ENCODE data around the gene FPR1.

The FPR1 gene

GRCh38 chr19:51697169-51697776 lies 54.4 kb downstream of the FPR1 start:
- ATAC-seq (ENCODE audit: insufficient read depth, low read depth): no peak
- no peak for TF ChIP-seq CTCF (IDR thresholded peaks at IDR 0.05; ENCODE audit: borderline replicate concordance, extremely low read depth, low read length, poor library complexity, severe bottlenecking)
- Histone ChIP-seq H3K4me1 (ENCODE audit: insufficient read depth, low read length) (no peaks in the 10 kb centered on the region), H3K27ac (ENCODE audit: low read length) (no peak overlapping the region), H3K27me3 (ENCODE audit: insufficient read depth, low read length, poor library complexity) (peaks cover 3% of the 10 kb centered on the region), H3K79me2 (ENCODE audit: insufficient read depth, low read length) (no peaks in the 10 kb centered on the region), H4K20me1 (ENCODE audit: insufficient read depth, low read length) (peaks cover 5% of the 10 kb centered on the region; the same call in 1 of the 2 replicates), H3K4me2 (ENCODE audit: insufficient read depth, low read length) (no peak overlapping the region), H2AFZ (ENCODE audit: low read depth, low read length) (no peak overlapping the region), H3K9ac (ENCODE audit: low read depth, low read length) (no peak overlapping the region), H3K36me3 (ENCODE audit: insufficient read depth, low read length) (no peaks in the 10 kb centered on the region), H3K9me3 (ENCODE audit: insufficient read depth, low read length, severe bottlenecking) (no peaks in the 10 kb centered on the region), H3K4me3 (ENCODE audit: low read depth in 1 of 2, low read length in 2 of 2) (no peak overlapping the region)
- no peak for DNase-seq

GRCh38 chr19:51696606-51697005 lies 55.1 kb downstream of the FPR1 start:
- DNase-seq (no peak), ATAC-seq (ENCODE audit: insufficient read depth, low read depth) (no peak)
- H3K4me2 ChIP-seq (ENCODE audit: insufficient read depth, low read length): no peak overlapping the region
- no peak overlapping the region for H3K27ac ChIP-seq (ENCODE audit: low read length)
- TF ChIP-seq EZH2 (IDR thresholded peaks at IDR 0.05; ENCODE audit: borderline replicate concordance, low read depth, low read length, severe bottlenecking) (no peak), CTCF (IDR thresholded peaks at IDR 0.05; ENCODE audit: borderline replicate concordance, extremely low read depth, low read length, poor library complexity, severe bottlenecking) (no peak)
- H3K9me3 ChIP-seq (ENCODE audit: insufficient read depth, low read length, severe bottlenecking): no peaks in the 10 kb centered on the region
- H2AFZ ChIP-seq (ENCODE audit: low read depth, low read length): no peak overlapping the region
- H3K27me3 ChIP-seq (ENCODE audit: insufficient read depth, low read length, poor library complexity): peaks cover 3% of the 10 kb centered on the region
- H4K20me1 ChIP-seq (ENCODE audit: insufficient read depth, low read length): peaks cover 5% of the 10 kb centered on the region; the same call in 1 of the 2 replicates
- no peaks in the 10 kb centered on the region for H3K36me3 ChIP-seq (ENCODE audit: insufficient read depth, low read length)
- H3K79me2 ChIP-seq (ENCODE audit: insufficient read depth, low read length): no peaks in the 10 kb centered on the region
- H3K4me1 ChIP-seq (ENCODE audit: insufficient read depth, low read length): no peaks in the 10 kb centered on the region
- H3K9ac ChIP-seq (ENCODE audit: low read depth, low read length): no peak overlapping the region
- H3K4me3 ChIP-seq (ENCODE audit: low read depth in 1 of 2, low read length in 2 of 2): no peak overlapping the region
